Stimulated activated CD4-positive, alpha-beta T cell treated with anti-CD3 and anti-CD28 coated beads, Interleukin-15, amount 100 ng/mL, for 48 hours (primary cell): ENCODE results near the gene DEPDC5.
"Not testable (repeated sequence)": the region's sequence is repeated elsewhere in the genome, so short reads cannot be mapped to it uniquely, and the experiment has no call there.

Source experiments
- DNase-seq, 2 donors: peaks; one replicate each; pipeline ENCODE4 v3.0.0-alpha.2; 2020; ENCODE audit warnings: low read depth in 2 of 2

The DEPDC5 gene

DNA sequence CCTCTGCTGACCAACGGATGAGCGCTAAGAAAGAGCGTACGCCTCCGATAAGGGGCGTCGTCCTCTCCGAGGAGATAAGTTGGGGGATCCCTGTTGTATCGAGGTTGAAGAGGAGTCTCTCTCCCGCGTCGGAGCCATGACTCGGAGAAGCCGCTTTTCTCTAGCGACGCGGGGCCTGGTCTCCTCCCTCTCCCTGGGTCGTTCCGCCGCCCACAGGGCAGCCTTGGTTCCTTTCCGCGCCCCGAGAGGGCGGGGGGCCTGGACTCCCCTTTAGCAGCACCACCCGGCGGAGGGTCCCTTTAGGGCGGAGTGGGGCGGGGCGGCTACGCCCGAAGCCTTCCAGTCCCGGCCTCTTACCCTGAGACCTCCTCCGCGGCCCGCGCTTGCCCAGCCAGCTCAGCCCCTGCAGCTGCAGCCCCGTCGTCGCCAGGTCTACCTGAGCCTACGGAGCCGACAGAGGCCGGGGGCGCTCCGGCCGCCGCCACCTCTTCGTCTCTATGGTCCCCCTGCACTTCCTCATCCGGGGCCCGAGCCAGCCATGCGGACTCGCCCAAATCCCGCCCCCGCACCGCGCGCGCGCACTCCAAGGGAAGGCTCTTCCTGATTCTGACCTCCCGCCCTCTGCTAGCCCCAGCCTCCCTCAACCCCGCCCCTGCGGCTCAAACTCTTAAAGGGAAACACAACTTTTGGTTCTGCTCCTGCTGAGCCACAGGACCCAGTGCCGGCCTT lies 4.0 kb upstream of the DEPDC5 start, which contains the start of gene PRR14L:
Gene PRR14L, minus strand, starts transcription at position 497 of the 729 bp plus-strand sequence. CDS start 11,272 bp downstream, outside the sequence.
- DNase-seq = peak; percentile 96 to 99

DNA sequence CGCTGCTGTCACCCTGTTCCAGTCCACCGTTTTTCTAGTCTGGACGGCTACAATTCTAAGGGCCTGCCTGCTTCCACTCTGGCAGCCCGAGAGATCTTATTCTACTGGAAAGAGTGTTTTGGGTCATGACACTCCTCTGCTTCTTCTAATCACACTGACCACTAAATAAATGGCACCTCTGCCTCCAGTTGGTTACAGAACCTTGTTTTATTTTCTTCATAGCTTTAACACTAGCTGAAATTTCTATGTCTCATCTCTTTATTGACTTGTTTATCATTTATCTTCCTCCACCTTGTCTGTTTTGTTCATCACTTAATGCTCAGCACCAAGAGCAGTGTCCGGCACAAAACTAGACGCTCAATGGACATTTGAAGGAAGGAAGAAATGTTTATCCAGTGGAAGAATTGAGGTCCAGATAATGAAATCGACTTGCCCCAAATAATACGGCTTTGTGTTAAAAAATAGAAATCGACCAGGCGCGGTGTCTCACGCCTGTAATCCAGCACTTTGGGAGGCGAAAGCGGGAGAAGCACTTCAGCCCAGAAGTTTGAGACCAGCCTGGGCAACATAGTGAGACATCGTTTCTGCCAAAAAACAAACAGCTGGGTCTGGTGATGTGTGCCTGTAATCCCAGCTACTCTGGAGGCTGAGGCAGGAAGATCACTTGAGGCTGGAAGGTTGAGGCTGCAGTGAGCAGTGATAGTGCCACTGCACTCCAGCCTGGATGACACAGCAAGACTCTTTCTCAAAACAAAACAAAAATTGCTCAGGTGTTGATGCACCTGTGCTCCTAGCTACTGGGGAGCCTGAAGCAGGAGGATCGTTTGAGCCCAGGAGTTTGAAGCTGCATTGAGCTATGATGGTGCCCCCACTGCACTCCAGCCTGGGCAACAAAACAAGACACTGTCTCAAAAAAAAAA lies 3.2 kb upstream of the DEPDC5 start:
- DNase-seq = no peak

DNA sequence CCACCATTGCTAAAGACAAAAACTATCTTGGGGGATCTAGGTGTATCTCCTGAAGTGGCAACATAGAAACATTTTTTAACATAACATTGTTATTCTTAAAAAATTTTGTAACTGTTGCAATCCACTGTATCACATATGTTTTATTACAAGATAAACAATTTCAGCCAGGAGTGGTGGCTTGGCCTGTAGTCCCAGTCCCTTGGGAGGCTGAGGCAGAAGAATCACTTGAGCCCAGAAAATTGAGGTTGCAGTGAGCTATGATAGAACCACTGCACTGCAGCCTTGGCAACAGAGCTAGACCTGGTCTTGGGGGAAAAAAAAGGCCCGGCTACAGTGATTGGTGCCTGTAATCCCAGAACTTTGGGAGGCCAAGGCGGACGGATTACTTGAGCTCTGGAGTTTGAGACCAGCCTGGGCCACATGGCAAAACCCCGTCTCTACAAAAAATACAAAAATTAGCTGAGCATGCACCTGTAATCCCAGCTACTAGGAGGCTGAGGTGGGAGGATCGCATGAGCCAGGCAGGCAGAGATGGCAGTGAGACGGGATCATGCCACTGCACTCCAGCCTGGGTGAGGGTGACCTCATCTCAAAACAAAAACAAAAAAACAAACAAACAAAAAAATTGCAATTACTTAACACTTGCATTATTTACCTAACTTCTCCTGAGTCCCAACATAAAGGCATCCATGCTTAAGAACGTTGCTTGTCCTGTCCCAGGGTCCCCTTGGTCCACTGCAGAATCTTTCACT lies 1.5 kb upstream of the DEPDC5 start:
- no peak for DNase-seq

DNA sequence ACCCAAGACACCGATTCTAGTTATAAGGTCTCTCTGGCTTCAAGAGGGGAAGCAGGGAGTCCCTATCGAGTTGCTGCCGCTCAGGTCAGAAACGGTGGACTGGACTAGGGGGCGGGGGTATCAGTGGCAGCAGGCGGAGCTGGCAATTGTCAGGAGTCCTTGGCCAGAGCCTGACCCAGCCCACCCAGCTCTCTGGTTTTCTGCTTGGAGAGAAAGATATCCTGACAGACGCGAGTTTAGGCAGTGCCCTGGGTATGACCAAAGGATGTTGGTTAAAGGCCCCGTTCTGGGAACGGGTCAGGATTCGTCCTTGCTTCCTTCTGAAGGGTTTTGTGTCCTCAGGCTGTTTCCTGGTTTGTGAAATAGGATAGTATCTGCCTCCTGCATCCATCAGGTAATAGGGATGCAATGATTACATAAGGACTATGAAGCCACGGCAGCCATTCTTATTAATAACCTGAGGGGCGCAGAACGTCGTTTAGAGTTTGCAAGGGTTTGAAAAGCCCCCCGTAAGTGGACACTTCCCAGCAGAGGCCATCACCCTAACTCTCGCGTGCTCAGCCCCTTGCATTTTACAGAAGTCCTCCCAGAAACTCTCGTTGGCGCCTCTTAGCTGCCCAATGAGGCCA lies 700 bp upstream of the DEPDC5 start:
- DNase-seq = no peak

DNA sequence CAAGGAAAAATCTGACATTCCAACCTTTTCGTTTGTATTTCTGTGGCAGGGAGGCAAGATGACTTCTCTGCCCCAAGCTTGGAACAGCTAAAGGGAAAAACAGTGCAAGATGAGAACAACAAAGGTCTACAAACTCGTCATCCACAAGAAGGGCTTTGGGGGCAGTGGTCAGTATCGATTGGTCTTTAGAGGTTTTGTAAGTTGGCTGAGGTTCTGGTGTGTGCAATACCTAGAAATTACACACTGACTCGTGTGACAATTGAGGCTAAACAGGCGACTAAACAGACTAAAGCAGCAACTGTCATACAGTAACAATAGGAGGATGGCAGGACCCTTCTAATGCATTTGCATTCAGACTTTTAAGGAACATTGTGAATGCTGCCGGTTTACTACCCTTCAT lies 994 bp downstream of the DEPDC5 start:
- DNase-seq = no peak

DNA sequence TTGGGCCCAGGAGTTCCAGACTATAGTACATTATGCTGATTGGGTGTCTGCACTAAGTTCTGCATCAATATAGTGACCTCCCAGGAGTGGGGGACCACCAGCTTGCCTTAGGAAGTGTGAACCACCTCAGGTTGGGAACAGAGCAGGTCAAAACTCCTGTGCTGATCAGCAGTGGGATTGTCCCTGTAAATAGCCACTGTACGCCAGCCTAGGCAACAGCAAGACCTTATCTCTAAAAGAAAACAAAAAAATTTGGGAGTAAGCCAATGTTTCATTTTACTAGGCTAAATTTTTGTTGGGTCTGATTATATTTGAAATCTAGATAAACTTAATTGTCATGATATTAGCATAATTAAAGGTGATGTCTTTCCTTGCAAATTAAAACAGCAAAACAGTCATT lies 3.4 kb downstream of the DEPDC5 start:
- DNase-seq = no peak

DNA sequence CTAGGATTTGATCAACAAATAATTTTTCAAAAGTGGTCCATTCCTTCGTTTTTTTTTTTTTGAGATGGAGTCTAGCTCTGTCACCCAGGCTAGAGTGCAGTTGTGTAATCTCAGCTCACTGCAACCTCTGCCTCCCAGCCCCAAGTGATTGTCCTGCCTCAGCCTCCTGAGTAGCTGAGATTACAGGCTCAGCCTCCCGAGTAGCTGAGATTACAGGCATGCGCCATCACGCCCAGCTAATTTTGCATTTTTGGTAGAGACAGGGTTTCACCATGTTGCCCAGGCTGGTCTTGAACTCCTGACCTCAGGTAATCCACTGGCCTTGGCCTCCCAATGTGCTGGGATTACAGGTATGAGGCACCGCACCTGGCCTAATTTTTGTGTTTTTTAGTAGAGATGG lies 5.0 kb downstream of the DEPDC5 start:
- DNase-seq = not testable (repeated sequence)

DNA sequence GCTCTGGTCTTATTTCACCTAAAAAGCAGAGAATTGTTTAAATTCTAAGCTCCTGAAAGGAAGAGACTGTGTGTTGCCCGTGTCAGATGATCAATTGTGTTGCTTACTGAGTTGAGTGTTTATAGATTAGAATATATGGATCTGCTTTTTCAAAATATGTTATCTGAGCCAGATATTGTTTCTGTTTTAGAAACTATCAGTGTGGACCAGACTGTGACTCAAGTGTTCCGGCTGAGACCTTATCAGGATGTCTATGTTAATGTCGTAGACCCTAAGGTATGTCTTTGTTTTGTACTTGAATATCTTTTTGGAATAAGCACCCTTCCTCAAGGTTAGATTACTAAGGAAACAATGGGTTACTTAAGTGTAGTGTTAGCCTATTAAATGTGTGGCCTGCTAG lies 11.0 kb downstream of the DEPDC5 start:
- no peak for DNase-seq

DNA sequence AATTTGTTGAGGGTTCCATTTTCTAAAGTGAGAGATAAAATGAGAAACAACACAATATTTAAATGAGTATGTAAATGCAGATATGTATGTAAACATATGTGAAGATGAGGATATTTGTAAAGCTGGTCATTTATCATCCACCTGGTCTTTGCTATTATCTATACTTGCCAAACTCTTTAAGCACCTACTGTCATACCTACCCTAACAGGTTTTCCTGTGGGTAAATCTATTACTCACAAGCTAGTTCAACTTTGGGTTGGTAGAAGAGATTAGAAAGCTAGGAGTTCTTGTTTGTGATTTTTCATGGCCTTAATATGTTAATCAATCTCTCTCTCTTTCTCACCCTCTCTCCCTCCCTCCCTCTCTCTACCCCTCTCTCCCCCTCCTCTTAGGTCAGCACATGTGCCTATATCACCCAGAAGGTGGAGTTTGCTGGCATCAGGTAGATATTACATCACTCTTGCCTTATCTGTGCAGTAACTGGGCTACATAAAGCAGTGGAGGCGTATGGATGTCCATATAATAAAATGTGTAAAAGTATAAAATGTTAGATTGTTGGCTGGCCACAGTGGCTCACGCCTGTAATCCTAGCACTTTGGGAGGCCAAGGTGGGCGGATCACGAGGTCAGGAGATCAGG lies 14.7 kb downstream of the DEPDC5 start:
- no peak for DNase-seq

DNA sequence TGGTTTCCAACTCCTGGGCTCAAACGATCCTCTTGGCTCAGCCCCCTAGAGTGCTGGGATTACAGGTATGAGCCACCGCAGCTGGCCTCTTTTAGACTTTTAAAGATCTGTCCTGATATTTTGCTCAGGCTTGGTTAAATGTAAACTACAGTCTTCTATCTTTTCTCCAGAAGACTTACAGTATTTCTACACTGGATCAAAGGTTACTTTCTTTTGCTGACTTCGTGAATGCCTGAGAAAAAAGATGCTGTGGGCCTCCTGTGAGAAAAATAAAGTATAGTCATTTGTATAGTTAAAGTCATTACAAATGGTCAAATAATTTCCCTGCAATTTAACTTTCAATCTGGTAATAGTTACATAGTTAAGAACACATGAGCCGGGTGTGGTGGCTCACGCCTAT lies 19.6 kb downstream of the DEPDC5 start:
- no peak for DNase-seq

DNA sequence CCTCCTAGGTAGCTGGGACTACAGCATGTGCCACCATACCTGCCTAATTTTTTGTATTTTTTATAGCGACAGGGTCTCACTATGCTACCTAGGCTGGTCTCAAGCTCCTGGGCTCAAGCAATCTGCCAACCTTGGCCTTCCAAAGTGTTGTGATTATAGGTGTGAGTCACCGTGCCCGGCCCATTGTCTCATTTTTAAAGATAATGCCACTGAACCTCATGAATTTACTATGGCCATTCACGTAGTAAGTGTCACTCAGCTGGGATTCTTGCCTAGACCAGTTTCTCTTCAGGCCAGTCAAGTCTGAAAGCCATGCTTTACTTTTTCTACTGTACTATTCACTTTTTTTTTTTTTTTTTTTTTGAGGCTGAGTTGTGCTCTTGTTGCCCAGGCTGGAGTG lies 22.4 kb downstream of the DEPDC5 start:
- DNase-seq = no peak

DNA sequence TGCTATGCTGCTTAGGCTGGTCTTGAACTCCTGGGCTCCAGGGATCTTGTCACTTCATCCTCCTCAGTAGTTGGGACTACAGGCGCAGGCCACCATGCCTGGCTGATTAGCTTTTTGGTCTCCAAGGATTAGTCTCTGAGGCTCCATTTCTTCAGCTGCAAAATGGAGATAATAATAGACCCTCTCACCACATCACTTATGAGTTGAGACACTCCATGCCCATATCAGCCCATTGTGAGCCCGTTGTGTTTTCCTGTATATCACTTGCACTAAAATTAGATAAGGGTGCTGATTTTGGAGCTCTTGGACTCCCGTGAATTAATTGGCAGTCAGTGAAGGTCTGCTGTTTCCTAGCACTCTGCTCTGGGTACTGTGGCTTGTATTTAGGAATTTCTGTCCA lies 36.0 kb downstream of the DEPDC5 start:
- DNase-seq = no peak

DNA sequence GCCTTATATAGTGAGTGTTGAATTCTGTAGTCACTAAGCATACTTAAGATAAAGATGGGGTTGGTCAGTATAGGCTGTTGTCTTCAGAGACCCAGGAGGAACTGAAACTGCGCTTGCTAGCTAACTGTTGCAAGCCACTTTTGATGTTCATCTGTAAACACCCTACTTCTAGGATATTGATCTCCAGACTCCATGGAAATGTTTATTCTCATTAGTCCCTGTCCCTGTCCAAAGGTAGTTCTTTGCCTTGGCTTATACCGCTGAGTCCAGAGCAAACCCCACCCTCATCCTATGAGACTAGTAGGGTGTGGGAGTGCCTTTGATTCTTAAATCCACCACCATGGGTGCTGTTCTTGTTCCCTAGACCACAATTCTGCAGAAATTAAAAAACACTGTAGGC lies 36.4 kb downstream of the DEPDC5 start:
- DNase-seq = no peak

DNA sequence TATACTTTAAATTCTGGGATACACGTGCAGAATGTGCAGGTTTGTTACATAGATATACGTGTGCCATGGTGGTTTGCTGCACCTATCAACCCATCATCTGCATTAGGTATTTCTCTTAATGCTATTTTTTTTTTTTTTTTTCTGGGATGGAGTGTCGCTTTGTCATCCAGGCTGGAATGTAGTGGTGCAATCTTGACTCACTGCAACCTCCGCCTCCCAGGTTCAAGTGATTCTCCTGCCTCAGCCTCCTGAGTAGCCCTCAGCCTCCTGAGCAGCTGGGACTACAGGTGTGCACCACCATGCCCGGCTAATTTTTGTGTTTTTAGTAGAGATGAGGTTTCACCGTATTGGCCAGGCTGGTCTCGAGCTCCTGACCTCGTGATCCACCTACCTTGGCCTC lies 45.5 kb downstream of the DEPDC5 start:
- not testable (repeated sequence) for DNase-seq

DNA sequence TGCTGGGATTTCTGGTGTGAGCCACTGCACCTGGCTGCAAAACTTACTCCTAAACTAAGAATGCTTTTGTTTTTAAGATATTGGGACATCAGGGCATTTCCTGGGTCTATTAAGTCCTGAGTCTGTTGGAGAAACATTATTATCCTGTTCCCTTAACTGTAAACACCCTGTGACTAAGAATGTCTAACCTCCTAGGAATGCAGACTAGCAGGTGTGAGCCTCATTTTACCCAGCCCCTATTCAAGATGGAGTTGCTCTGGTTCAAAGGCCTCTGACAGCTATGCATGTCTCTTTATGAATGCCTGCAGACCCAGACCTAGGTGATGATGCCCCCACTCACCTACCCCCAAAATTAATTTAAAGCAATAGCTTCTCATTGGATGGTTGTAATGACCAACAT lies 46.2 kb downstream of the DEPDC5 start:
- no peak for DNase-seq

DNA sequence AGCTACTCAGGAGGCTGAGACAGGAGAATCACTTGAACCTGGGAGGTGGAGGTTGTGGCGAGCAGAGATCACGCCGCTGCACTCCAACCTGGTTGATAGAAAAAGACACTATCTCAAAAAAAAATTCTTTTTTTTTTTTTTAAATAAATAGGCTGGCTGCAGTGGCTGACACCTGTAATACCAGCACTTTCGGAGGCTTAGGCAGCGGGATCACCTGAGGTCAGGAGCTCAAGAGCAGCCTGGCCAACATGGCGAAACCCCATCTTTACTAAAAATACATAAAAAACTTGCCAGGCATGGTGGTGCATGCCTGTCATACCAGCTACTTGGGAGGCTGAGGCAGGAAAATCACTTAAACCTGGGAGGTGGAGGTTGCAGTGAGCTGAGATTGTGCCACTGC lies 47.0 kb downstream of the DEPDC5 start:
- DNase-seq = not testable (repeated sequence)

DNA sequence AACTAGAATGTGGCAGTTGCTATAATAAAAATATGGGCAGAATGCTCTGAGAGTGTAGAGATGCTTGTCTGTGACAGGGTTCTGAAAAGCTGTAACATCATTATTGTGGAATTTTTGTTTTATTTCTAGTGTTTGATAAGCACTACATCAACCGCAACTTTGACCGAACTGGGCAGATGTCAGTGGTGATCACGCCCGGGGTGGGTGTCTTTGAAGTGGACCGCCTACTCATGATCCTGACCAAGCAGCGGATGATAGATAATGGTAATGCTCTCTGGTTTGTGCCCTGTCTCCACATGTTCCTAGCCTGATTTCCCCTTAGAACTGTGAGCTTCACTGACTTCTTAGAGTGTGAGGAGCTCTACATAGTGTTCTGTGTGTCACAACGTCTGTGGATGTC lies 48.8 kb downstream of the DEPDC5 start:
- no peak for DNase-seq

DNA sequence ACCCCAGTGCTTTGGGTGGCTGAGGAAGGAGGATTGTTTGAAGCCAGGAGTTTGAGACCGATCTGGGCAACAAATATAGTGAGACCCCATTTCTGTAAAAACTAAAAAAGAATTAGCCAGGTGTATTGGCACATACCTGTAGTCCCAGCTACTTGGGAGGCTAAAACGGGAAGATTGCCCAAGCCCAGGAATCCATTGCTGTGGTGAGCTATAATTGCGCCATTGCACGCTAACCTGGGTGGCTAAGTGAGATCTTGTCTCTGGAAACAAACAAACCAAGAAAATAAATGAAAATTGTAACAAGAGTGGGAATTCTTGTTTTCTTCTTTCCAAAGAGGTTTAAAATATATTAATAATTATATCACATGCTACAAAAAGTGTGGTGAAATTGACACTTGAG lies 52.9 kb downstream of the DEPDC5 start:
- DNase-seq = no peak

DNA sequence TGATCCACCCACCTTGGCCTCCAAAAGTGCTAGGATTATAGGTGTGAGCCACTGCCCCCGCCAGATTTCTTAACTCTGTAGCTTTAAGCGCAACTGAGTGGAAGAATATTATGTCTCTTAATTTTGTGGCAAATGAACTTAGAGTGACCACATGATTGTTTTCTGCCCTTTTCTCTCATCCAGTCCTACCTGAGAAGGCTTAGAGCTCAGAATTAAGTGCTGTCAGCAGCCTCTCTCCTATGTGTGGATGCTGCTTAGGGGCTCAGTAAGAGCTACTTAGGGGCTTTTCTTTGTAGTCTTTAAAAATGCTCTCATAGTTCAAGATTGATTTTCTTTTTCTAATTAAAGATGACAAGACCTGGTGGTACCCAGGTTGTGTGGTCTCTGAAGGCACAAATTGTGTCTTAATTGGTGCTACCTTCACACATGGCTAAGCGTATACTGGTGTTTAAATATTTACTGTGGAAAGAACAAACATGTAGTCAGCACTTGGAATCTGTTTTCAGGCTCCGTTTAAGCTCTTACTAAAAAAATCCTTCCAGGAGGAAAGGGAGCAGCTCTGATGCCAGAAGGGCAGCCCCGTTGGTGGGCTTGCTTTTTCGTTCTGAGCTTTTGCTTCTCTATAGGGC lies 59.3 kb downstream of the DEPDC5 start:
- DNase-seq = no peak

DNA sequence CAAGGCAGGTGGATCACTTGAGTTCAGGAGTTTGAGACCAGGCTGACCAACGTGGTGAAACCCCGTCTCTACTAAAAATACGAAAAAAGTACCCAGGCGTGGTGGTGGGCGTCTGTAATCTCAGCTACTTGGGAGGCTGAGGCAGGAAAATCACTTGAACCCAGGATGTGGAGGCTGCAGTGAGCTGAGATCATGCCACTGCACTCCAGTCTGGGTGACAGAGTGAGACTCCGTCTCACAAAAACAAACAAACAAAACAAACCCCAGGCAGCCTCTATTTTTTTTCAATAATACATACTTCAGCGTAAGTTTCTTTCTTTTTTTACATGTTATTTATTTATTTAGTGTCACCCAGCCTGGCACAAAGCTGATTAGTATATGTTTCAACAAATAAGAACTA lies 60.1 kb downstream of the DEPDC5 start:
- DNase-seq = not testable (repeated sequence)

DNA sequence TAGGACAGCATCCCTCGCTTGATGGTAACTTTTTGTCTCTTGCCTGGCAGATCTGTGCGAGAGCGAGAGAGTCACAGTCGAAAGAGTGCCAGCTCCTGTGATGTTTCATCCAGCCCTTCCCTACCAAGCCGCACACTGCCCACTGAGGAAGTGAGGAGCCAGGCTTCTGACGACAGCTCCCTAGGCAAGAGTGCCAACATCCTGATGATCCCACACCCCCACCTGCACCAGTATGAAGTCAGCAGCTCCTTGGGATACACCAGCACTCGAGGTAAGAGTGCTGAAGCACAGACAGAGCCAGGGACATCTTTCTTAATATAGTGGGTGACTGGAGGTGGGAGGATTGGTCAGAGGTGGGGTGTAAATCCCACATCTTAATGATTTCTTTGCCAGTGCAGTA lies 61.1 kb downstream of the DEPDC5 start:
- DNase-seq = no peak
